Rectal smooth muscle tissue (tissue), 1 donor: ENCODE results near the gene SECISBP2L.
"Not testable (repeated sequence)": the region's sequence is repeated elsewhere in the genome, so short reads cannot be mapped to it uniquely, and the experiment has no call there.

Experiments
- H3K27ac ChIP-seq: one replicate; pipeline ENCODE4 v1.7.0; 2013; ENCODE audit warnings: low read depth, low read length, inconsistent platforms
- H3K27me3 ChIP-seq: one replicate; pipeline ENCODE4 v1.7.0; 2013; ENCODE audit warnings: low read length; ENCODE audit not compliant: control insufficient read depth, insufficient read depth
- H3K36me3 ChIP-seq: one replicate; pipeline ENCODE4 v1.7.0; 2013; ENCODE audit warnings: low read length; ENCODE audit not compliant: control insufficient read depth, insufficient read depth
- H3K4me1 ChIP-seq: one replicate; pipeline ENCODE4 v1.7.0; 2013; ENCODE audit warnings: low read length; ENCODE audit not compliant: control insufficient read depth, insufficient read depth
- H3K4me3 ChIP-seq: one replicate; pipeline ENCODE4 v1.7.0; 2013; ENCODE audit warnings: low read length
- H3K9ac ChIP-seq: one replicate; pipeline ENCODE4 v1.7.0; 2013; ENCODE audit warnings: low read length

The SECISBP2L gene

DNA sequence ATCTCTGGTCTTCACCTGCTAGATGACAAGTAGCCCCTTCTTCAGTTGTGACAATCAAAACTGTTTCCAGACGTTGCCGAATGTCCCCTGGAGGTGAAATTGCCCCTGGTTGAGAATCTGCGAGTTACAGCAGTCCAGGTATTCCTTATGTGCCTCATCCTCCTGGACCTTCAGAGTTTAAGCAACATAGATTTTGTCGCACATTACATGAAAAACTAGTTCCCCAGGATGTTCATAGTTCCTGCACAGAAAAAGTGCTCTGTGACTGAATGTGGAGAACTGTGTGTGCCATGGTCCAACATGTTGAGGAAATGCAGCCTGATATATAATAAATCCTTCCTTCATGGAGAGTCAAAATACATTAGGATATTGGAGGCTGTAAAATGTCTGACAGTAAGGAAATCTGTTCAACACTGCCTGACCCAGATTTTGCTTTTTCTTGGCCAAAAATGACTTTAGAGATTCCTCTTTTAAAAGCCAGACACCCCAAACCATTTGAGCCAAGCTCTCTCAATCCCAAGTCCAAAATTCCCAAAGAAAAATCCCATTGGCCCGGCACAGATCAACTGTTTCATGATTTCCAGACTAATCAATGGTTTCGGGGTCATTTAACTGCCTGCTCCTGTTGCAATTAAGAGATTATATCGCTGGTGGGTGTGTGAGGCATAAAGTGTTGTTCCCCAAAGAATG, 62.1 kb downstream of the SECISBP2L start:
- Histone ChIP-seq H3K9ac (no peak overlapping the region), H3K4me1 (no peaks in the 10 kb centered on the region), H3K27ac (no peak overlapping the region), H3K4me3 (no peak overlapping the region), H3K27me3 (no peaks in the 10 kb centered on the region), H3K36me3 (no peaks in the 10 kb centered on the region)

DNA sequence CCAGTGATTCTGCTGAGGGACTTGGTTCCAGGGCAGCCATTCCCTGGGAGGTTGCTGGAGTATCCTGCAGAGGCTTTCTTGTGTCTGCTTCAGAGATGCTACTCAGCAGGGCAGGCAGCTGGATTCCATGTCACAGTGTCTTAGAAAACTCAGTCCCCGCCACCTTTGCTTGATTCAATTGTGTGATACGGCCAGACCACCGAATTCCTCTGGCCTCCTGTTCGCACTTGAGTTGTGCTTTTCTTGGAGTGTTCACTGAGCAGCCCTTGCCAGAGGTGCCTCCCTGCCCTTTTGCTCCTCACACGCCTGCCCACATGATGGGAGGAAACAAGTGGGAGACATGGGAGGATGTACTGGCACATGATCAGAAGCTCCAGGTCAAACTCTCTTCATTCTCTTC, 62.9 kb downstream of the SECISBP2L start:
- Histone ChIP-seq H3K27me3 (no peaks in the 10 kb centered on the region), H3K36me3 (no peaks in the 10 kb centered on the region), H3K4me1 (no peaks in the 10 kb centered on the region), H3K4me3 (no peak overlapping the region), H3K9ac (no peak overlapping the region), H3K27ac (no peak overlapping the region)

DNA sequence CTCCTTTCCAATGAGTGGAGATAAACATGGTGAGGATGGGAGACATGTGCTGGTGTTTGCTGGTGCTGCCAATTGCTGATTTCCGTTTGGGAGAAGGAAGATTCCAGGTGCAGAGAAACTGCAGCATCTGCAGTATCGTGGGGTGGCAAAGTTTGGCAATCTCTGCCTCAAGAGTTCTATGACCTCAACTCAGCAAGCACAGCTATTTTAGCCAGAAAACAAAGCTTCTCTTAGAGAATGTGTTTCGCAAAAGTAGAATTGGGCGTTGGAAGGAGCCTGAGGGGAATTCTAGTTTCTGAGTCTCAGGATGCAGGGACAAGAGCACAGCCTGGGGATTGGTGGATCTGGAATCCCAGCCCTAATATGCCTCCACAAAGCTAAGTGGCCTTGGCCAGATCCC, 64.3 kb downstream of the SECISBP2L start:
- Histone ChIP-seq H3K4me1 (no peaks in the 10 kb centered on the region), H3K27me3 (no peaks in the 10 kb centered on the region), H3K36me3 (no peaks in the 10 kb centered on the region), H3K27ac (no peak overlapping the region), H3K4me3 (no peak overlapping the region), H3K9ac (no peak overlapping the region)

DNA sequence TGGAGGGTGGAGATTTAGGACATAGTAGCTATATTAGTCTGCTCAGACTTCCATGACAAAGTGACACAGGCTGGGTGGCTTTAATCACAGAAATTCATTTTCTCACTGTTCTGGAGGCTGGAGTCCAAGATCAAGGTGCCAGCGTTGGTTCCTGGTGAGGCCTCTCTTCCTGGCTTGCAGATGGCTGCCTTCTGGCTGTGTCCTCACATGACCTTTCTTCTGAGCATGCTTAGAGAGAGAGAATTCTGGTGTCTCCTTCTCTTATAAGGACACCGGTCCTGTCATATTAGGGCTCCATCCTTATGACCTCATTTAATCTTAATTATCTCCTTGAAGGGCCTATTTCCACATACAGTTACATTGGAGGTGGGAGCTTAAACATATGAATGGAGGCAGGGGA, 67.6 kb downstream of the SECISBP2L start:
- H3K27ac ChIP-seq = no peak overlapping the region
- no peaks in the 10 kb centered on the region for H3K36me3 ChIP-seq

DNA sequence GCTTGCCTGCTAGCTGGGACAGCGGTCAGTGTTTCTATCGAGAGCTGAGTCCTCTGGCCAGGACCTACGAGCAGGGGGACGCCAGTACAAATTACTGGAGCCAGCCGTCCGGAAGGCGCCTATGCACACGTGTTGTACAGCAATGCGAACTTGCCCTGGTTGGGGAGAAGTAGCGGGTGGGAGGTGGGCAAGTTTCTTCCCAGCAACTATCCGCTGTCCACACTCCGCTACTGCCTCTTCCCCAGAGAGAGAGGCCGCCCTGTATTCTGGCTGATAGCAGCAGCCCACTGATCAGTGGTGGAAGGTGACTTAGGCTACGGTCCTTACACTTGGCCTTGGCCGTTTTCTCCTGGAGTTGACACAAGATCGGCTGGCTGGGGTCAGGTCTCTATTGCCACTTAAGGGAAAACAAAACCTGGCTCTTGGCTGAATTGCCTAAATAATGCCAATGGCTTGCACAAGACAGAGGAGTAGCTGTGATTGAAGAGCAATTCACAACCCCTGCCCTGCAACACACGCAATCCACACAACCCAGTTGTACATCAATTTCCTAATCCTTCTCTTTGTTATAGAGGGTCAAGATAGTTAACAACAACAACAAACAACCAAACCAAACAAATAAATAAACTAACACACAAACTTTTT, 69.7 kb downstream of the SECISBP2L start:
- H3K36me3 ChIP-seq = no peaks in the 10 kb centered on the region
- no peaks in the 10 kb centered on the region for H3K27me3 ChIP-seq
- H3K4me3 ChIP-seq = peak overlapping the region; percentile 64
- peaks cover 4% of the 10 kb centered on the region for H3K4me1 ChIP-seq
- peak overlapping the region; percentile 70 for H3K27ac ChIP-seq
- no peak overlapping the region for H3K9ac ChIP-seq

More for the DNA sequence above, 67.6 kb downstream of the SECISBP2L start:
- H3K4me3 ChIP-seq = no peak overlapping the region
- H3K4me1 ChIP-seq = peaks cover 4% of the 10 kb centered on the region
- H3K27me3 ChIP-seq = no peaks in the 10 kb centered on the region
- H3K9ac ChIP-seq = no peak overlapping the region

DNA sequence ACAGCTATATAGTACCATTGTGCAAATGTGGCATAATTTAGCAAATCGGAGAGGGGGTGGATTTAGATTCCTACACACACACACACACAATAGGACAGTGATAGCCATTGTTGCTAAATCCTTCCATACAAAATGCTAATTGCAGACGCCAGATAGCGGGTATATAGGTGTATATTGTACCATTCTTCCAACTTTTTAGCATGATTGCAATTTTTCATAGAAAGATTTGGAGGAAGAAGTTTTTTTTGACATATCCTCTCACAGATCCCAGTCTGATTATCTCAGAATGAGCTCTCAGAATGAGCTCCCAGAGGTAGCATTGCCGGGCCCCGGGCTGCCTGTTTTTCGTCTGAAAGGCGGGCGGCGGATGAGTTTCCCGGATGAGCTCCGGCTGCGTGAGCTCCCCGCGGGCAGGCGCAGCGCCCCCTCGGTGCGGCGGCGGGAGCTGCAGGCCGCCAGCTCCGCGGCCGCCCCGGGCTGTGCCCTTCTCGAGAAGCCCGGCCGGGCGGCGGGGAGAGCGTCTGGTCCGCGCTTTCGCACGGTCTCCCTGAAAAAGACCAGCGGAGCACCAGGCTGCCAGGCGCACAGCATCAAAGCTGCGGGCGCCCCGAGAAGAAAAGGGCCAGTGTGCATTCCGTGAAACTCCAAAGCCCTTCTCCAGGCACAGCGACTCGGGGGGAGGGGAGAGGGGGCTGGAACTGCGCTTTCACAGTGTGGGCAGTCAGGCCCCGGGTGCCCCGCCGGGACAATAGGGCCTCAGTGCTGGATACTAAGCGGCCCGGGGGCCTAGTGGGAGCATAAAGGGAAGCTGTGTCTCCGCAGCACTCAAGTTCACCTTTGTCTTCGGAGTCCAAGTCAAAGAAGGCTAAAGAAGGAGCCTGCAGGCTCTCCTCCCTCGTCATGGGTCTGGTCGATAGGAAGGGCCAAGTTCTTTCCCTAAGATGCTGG, 70.5 kb downstream of the SECISBP2L start:
- peak overlapping the region; percentile 70 for H3K27ac ChIP-seq

DNA sequence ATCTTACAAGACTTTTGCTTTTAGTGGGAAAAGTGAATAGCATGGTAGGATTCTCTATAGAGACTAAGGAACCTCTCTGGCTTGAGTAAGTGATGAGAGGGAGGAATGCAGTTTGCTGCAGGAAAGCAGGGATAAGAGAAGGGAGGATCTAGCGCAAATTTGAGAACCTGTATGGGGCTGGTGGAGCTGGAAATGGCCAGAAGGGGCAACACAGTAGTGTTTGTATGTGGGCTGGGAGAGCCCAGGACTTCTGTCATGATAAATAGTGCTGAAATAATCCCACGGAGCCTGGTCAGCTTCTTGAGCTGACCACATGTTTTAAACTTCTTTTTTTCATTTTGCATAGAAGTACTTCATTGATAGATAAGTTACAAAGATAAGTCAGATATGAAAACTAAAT, 71.4 kb downstream of the SECISBP2L start:
- Histone ChIP-seq H3K27ac (no peak overlapping the region), H3K4me1 (peaks cover 4% of the 10 kb centered on the region), H3K4me3 (no peak overlapping the region), H3K36me3 (no peaks in the 10 kb centered on the region), H3K27me3 (no peaks in the 10 kb centered on the region), H3K9ac (no peak overlapping the region)

More for the DNA sequence above, 70.5 kb downstream of the SECISBP2L start:
- peak overlapping the region; percentile 53 for H3K9ac ChIP-seq
- peak overlapping the region; percentile 64 for H3K4me3 ChIP-seq
- H3K36me3 ChIP-seq = no peaks in the 10 kb centered on the region
- peaks cover 4% of the 10 kb centered on the region for H3K4me1 ChIP-seq
- H3K27me3 ChIP-seq = no peaks in the 10 kb centered on the region

DNA sequence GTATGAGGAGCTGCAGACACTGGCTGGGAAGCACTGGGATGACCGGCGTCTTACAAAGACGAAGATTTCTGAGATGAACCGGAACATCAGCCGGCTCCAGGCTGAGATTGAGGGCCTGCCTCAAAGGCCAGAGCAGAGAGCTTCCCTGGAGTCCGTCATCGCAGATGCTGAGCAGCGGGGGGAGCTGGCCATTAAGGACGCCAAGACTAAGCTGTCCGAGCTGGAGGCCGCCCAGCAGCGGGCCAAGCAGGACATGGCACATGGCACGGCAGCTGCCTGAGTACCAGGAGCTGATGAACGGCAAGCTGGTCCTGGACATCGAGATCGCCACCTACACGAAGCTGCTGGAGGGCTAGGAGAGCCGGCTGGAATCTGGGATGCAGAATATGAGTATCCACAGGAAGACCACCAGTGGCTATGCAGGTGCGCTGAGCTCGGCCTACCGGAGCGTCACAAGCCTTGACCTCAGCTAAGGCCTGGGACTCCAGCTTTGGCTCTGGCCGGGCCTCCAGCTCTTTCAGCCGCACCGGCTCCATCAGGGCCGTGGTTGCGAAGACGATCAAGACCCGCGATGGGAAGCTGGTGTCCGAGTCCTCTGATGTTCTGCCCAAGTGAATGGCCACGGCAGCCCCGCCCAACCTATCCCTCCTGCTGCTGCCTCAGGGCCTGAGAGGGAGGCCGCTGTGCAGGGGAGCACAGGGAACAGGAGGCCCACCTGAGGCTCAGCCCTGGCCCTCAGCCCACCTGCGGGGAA, 73.3 kb downstream of the SECISBP2L start:
- Histone ChIP-seq H3K4me3 (no peak overlapping the region), H3K4me1 (peaks cover 4% of the 10 kb centered on the region), H3K36me3 (no peaks in the 10 kb centered on the region), H3K27ac (no peak overlapping the region), H3K9ac (no peak overlapping the region), H3K27me3 (no peaks in the 10 kb centered on the region)

DNA sequence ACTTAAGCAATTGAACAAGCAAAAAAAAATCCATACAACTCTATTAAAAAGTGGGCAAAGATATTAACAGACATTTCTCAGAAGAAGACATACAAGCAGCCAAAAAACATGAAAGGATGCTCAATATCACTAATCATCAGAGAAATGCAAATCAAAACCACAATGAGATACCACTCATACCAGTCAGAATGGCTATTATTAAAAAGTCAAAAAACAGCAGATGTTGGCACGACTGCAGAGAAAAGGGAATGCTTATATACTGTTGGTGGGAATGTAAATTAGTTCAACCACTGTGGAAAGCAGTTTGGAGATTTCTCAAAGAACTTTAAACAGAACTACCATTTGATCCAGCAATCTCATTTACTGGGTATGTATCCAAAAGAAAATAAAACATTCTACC, 75.3 kb downstream of the SECISBP2L start:
- H3K27me3 ChIP-seq, H3K4me3 ChIP-seq, H3K9ac ChIP-seq, H3K4me1 ChIP-seq, H3K36me3 ChIP-seq, H3K27ac ChIP-seq: not testable (repeated sequence)

DNA sequence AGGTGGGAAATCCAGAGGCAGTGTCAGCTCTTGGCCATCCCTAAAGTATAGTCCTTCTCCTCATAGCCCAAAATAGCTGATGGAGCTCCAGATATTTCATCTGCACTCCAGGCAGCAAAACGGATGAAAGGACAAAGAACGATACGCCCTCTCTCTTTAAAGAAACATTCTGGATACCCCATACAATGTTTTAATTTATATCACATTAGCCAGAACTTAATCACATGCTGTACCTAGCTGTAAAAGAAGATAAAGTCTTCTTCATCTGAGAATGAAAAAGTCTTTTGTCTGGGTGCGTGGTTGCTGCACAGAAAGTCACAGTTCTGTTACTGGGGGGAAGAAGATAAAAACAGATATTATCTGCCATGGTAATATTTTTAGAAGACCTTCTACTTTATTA, 78.2 kb downstream of the SECISBP2L start:
- no peaks in the 10 kb centered on the region for H3K36me3 ChIP-seq
- no peaks in the 10 kb centered on the region for H3K4me1 ChIP-seq
- peaks cover 3% of the 10 kb centered on the region for H3K27me3 ChIP-seq
- no peak overlapping the region for H3K9ac ChIP-seq
- H3K4me3 ChIP-seq = no peak overlapping the region
- H3K27ac ChIP-seq = no peak overlapping the region

DNA sequence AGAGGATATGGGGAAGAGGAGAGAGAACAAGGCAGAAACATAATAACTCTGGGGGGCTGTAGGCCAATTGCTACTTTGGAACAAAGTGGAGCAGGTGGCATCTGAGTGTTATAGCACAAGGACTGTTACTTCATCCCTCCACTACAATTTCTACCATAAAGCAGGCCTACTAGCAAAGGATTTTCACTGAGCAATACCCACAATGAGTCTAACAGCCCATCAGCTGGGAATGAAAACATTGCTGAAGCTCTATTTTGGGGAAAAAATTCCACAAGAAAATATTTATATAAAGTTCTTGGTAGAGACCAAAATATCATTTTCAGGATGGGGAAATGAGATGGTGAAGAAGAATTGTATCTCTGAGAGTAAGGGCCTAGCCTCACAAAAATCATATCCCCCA, 78.9 kb downstream of the SECISBP2L start:
- no peaks in the 10 kb centered on the region for H3K36me3 ChIP-seq
- H3K9ac ChIP-seq = no peak overlapping the region
- H3K4me1 ChIP-seq = no peaks in the 10 kb centered on the region
- H3K27ac ChIP-seq = no peak overlapping the region
- H3K27me3 ChIP-seq = peaks cover 6% of the 10 kb centered on the region
- no peak overlapping the region for H3K4me3 ChIP-seq
